Measurements from ENCODE around the gene TMOD1.
"Not testable (repeated sequence)": the region's sequence is repeated elsewhere in the genome, so short reads cannot be mapped to it uniquely, and the experiment has no call there.

Gene TMOD1

GRCh38 chr9:97501177-97501971, at the start of gene TMOD1:
TSS of gene TMOD1 (plus strand) at chr9:97501666. CDS start at chr9:97524189, 22,523 bp downstream.
- in situ Hi-C loops (cut with HindIII; ENCODE audit: low pct_ligation_motif_present, low pct_unique_long_range_greater_than_20kb, low sequenced_read_pairs): no loop called here
- peak; percentile 63 for DNase-seq

- DNase-seq: not testable (repeated sequence)
- in situ Hi-C loops (cut with HindIII; ENCODE audit: low pct_ligation_motif_present, low pct_unique_long_range_greater_than_20kb, low sequenced_read_pairs): loop anchor here (25.0 kb wide), 1 partner anchor 159 kb away; no protein-coding TSS in a partner anchor
These were observed 47.9 kb upstream of the TMOD1 start for GRCh38 chr9:97453573-97453972.

- not testable (repeated sequence) for DNase-seq
- in situ Hi-C loops (cut with HindIII; ENCODE audit: low pct_ligation_motif_present, low pct_unique_long_range_greater_than_20kb, low sequenced_read_pairs): loop anchor here (25.0 kb wide), 1 partner anchor 155 kb away; no protein-coding TSS in a partner anchor
These were observed 44.6 kb upstream of the TMOD1 start for GRCh38 chr9:97456841-97457240.

- in situ Hi-C loops (cut with HindIII; ENCODE audit: low pct_ligation_motif_present, low pct_unique_long_range_greater_than_20kb, low sequenced_read_pairs): loop anchor here (25.0 kb wide), 1 partner anchor 153 kb away; no protein-coding TSS in a partner anchor
- DNase-seq: no peak
These were observed 42.1 kb upstream of the TMOD1 start for GRCh38 chr9:97459326-97459725.

- in situ Hi-C loops (cut with HindIII; ENCODE audit: low pct_ligation_motif_present, low pct_unique_long_range_greater_than_20kb, low sequenced_read_pairs): loop anchor here (25.0 kb wide), 1 partner anchor 150 kb away; no protein-coding TSS in a partner anchor
- no peak for DNase-seq
These were observed 39.3 kb upstream of the TMOD1 start for GRCh38 chr9:97462159-97462558.

GRCh38 chr9:97462914-97463313, 38.6 kb upstream of the TMOD1 start:
- in situ Hi-C loops (cut with HindIII; ENCODE audit: low pct_ligation_motif_present, low pct_unique_long_range_greater_than_20kb, low sequenced_read_pairs): loop anchor here (25.0 kb wide), 1 partner anchor 149 kb away; no protein-coding TSS in a partner anchor
- DNase-seq: no peak

- peak; percentile 52 for DNase-seq
- in situ Hi-C loops (cut with HindIII; ENCODE audit: low pct_ligation_motif_present, low pct_unique_long_range_greater_than_20kb, low sequenced_read_pairs): loop anchor here (25.0 kb wide), 1 partner anchor 143 kb away; no protein-coding TSS in a partner anchor
These were observed 32.6 kb upstream of the TMOD1 start for GRCh38 chr9:97468658-97469448.

GRCh38 chr9:97470076-97470475, 31.4 kb upstream of the TMOD1 start:
- in situ Hi-C loops (cut with HindIII; ENCODE audit: low pct_ligation_motif_present, low pct_unique_long_range_greater_than_20kb, low sequenced_read_pairs): loop anchor here (25.0 kb wide), 1 partner anchor 142 kb away; no protein-coding TSS in a partner anchor

GRCh38 chr9:97473717-97474116, 27.7 kb upstream of the TMOD1 start:
- in situ Hi-C loops (cut with HindIII; ENCODE audit: low pct_ligation_motif_present, low pct_unique_long_range_greater_than_20kb, low sequenced_read_pairs): loop anchor here (25.0 kb wide), 1 partner anchor 139 kb away; no protein-coding TSS in a partner anchor

More at GRCh38 chr9:97470076-97470475, 31.4 kb upstream of the TMOD1 start:
- DNase-seq: no peak

GRCh38 chr9:97474372-97474925, 27.0 kb upstream of the TMOD1 start:
- in situ Hi-C loops (cut with HindIII; ENCODE audit: low pct_ligation_motif_present, low pct_unique_long_range_greater_than_20kb, low sequenced_read_pairs): loop anchor here (25.0 kb wide), 1 partner anchor 138 kb away; no protein-coding TSS in a partner anchor
- DNase-seq: no peak

More at GRCh38 chr9:97473717-97474116, 27.7 kb upstream of the TMOD1 start:
- no peak for DNase-seq

GRCh38 chr9:97475059-97475458, 26.4 kb upstream of the TMOD1 start:
- in situ Hi-C loops (cut with HindIII; ENCODE audit: low pct_ligation_motif_present, low pct_unique_long_range_greater_than_20kb, low sequenced_read_pairs): no loop called here
- no peak for DNase-seq

- in situ Hi-C loops (cut with HindIII; ENCODE audit: low pct_ligation_motif_present, low pct_unique_long_range_greater_than_20kb, low sequenced_read_pairs): no loop called here
These were observed 23.0 kb upstream of the TMOD1 start for GRCh38 chr9:97478301-97478981.

GRCh38 chr9:97479496-97480159, 21.8 kb upstream of the TMOD1 start:
- in situ Hi-C loops (cut with HindIII; ENCODE audit: low pct_ligation_motif_present, low pct_unique_long_range_greater_than_20kb, low sequenced_read_pairs): no loop called here
- no peak for DNase-seq

More at GRCh38 chr9:97478301-97478981, 23.0 kb upstream of the TMOD1 start:
- no peak for DNase-seq

GRCh38 chr9:97480174-97480573, 21.3 kb upstream of the TMOD1 start:
- in situ Hi-C loops (cut with HindIII; ENCODE audit: low pct_ligation_motif_present, low pct_unique_long_range_greater_than_20kb, low sequenced_read_pairs): no loop called here

GRCh38 chr9:97480749-97481148, 20.7 kb upstream of the TMOD1 start:
- in situ Hi-C loops (cut with HindIII; ENCODE audit: low pct_ligation_motif_present, low pct_unique_long_range_greater_than_20kb, low sequenced_read_pairs): no loop called here

More at GRCh38 chr9:97480174-97480573, 21.3 kb upstream of the TMOD1 start:
- no peak for DNase-seq

GRCh38 chr9:97484134-97484533, 17.3 kb upstream of the TMOD1 start:
- DNase-seq: no peak
- in situ Hi-C loops (cut with HindIII; ENCODE audit: low pct_ligation_motif_present, low pct_unique_long_range_greater_than_20kb, low sequenced_read_pairs): no loop called here

More at GRCh38 chr9:97480749-97481148, 20.7 kb upstream of the TMOD1 start:
- no peak for DNase-seq

GRCh38 chr9:97487107-97487506, 14.4 kb upstream of the TMOD1 start:
- no peak for DNase-seq
- in situ Hi-C loops (cut with HindIII; ENCODE audit: low pct_ligation_motif_present, low pct_unique_long_range_greater_than_20kb, low sequenced_read_pairs): no loop called here

Measured in ACHN (cell line).